GM19043 (cell line): ENCODE results near the gene SFMBT2.

ENCODE experiments used
- ATAC-seq: cut with Tn5 transposase; IDR thresholded peaks from one replicate; pipeline ENCODE4 v1.9.1; 2021; ENCODE audit warnings: low read depth; ENCODE audit not compliant: unreplicated experiment

Gene SFMBT2

DNA sequence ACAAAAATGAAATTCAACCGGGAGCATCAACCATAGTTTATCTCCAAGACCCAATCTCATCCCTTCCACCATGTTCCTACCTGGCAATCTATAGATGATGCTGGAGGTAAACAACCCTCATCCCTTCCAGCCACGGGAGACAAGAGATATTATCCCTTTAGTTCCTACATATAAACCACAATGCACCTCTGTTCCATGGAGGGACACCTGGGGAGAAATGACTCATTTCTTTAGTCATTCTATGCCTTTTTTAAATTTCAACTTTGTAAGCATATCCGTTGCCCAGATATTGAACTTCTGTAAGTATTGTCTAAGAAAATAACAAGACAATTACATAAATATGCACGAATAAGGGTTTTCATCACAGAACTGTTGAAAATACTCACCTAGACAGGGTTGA, 15.5 kb upstream of the SFMBT2 start:
- no peak for ATAC-seq

DNA sequence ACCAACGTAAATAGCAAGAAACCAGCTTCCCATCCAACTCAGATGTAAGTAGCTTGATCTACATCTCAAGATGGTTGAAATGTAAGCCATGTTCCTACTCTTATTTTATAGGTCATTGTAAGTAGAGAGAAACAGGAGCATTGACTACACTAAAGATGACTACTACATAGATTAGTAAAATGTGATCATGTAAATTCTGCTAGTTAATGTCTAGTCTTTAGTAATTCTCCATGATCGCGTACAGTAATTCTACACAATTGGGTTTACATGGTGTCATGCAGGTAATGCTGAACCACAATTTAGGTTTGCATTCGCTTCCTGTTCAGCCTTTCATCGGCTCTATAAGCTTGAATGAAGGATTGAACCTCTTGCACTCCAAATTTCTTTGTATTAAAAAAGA, 14.9 kb upstream of the SFMBT2 start:
- no peak for ATAC-seq

DNA sequence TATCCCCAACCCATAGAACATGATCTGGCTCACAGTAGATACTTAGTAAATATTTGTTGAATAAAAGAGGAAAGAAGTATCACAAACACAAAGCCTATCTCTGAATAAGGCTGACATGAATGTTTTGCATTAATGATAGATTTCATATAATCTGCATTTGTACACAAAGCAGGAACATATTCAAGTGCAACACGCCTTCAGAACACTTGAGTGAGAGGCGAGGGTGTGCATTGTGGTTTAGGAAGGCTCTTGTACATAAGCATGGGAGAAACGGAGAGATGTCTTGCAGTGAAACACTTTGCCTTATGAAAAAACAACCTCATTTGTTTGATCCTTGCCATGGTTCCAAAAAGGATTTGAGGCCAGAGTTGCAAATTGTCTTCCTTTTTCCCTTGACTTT, 14.1 kb upstream of the SFMBT2 start:
- ATAC-seq = no peak

DNA sequence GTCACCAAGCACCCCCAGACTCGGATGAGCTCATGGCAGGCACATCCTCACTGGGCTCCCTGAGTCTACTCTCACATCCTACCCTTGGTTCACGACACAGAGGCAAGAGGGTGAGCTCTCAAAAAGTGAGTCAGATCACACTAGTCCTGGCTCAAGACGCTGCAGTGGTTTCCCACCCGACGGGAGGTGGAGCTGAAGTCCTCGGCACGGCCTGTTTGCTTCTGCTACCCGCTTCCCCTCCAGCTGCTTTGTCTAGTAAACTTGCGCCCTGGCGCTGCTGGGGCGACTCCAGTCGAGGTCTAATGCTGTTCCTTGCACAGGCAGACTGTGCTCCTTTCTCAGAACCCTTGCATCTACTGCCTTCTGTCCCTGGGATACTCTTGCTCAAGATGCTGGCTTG, 13.5 kb upstream of the SFMBT2 start:
- ATAC-seq = no peak

DNA sequence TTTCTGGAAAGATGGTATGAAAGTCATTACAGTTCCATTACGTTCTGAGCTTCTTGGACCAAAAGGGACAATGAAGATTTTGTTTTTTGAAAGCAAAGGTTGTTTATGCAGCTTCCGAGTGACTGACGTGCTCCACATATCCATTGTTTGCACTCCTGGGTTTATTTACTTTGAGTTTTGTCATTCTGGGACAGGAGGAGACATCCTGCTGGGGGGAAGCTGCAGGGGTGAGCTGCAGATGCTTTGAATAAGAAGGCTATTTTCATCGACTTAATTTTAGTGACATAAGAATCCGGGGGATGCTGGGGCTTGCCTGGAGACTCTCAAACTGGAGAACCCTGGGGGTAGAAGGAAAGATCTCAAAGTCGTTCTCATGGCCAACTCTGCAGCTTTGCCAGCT, 12.7 kb upstream of the SFMBT2 start:
- ATAC-seq = no peak

DNA sequence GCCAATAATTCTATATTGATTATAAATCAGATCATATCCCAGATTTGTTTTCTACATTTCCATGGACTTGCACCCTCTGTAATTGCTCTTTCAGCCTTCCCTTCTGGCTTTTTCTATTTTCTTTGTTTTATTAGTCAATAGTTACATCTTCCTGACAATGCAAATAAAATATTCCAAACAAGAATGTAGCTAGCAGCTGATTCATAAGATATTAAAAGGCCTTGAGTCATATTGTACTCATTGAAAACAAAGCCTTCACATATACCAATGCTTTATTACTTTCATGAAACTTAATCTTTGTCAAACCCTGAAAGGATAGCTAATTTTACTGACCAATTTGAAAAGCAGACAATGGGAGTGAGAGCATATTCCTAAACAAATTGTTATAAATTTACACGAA, 10.7 kb upstream of the SFMBT2 start:
- ATAC-seq = no peak

DNA sequence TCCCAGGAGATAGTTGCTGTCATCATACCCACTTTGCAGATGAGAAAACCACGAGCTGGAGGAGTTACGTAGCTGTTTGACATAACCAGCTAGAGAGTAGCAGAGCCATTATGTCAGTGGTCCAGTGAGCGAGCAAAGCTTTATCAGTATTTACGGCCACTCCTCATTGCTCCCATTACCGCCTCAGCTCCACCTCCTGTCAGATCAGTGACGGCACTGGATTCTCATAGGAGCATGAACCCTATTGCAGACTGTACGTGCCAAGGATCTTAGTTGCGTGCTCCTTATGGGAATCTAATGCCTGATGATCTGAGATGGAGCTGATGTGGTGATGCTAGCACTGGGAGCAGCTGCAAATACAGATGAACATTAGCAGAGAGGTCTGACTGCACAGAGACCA, 9.2 kb upstream of the SFMBT2 start:
- no peak for ATAC-seq

DNA sequence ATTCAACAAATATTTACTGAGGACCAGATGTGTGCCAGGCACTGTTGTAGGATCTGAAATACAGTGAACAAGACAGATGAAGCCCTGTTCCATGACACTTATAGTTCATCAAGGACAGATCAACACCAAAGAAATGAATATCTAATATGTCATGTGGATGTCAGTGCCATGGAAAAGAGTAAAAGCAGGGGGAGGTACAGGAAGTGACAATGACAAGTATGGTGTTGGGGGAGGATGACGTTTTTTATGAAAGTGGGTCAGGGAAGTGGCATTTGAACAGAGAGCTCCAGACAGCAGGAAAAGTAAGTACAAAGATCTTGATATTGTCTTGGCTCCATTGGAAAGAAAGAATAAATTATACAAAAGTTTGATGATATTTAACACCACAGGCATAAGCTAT, 7.0 kb upstream of the SFMBT2 start:
- ATAC-seq = no peak

DNA sequence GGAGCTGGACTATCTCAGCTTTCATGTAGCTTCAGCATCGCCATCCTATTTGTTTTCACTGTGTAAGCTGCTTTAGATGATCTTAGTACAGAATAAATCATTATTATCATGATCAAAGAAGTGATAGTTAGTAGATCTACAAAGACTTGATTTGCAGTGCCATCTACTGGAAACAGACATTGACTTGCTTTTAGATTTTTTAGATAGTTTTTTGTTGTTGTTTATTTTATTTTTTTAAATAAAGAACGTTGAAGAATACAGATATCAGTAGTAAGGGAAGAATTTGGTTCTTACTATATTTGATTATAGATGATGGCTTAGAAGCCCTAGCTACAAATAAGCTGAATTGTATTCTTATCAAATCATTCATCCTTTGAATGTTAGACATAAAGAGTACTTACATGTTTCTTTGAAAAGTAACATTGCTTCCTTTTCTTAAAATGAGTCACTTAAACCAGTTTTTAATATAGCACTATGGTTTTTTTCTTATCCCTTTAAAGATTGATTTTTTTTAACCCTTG, 6.3 kb upstream of the SFMBT2 start:
- no peak for ATAC-seq

DNA sequence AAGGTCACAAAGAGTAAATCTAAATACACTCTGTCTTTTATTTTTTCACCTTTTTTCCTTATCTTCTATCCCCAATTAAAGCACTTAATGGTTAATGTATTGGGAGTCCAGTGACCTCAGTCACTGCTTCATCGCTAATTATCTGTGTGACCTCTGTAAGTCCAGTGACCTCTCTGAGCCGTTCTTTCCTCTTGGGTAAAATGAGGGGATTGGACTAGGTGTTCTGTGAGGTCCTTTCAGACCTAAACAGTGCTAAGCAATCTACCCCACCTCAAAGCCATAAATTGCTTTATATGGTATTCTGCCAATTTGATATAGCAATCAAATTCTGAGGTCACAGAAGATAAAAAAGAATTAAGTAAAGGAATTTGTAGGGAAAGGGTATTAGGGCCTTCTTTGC, 3.9 kb upstream of the SFMBT2 start:
- no peak for ATAC-seq

DNA sequence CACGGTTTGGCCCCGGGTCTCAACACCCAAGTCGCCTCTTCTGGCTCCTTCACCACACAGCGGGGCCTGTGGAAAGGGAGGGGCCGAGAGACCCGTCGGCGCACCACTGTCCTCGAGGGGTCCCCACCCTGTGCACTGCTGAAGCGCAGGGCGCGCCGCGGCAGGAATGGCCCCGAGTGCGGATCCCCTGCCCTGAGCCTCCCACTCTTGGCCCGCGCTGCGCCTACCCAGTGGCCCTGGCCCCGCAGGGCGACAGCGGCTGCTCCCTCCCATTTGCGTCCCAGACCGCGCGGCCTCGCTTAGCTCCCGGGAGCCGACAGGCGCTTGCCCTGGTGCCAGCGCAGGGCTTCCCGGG, 2.1 kb upstream of the SFMBT2 start:
- no peak for ATAC-seq

DNA sequence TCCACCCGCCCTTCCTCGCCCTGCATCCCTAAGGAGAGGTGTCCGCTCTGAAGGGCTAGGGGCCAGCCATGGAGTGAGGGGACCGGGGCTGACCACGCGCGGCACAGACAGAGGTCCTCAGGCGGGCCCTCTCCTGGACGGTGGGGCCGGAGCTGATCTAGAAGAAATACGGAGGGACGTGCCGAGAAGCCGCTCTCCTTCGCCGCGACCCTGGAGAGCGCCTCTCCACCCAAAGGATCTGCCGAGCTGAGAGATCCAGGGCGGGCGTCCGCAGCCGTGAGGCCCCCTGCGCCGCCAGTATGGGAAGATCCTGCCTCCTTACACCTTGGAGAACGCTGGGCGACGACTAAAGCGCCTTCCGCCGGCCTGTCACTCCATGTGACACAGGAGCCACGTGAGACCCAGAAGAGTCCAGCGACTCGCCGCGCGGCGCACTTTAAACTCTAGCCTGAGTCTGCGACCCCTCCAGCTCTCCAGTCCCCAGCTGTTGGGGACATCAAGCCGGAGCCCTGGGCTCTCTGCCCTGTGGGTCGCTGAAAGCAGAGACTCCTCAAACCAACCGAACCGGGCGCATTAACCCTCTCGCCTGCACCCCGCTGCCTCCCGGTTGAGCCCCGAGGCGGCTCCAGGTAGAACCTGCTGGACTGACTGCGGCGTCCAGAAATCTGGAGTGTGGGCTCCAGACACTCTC, 1.5 kb upstream of the SFMBT2 start:
- no peak for ATAC-seq

DNA sequence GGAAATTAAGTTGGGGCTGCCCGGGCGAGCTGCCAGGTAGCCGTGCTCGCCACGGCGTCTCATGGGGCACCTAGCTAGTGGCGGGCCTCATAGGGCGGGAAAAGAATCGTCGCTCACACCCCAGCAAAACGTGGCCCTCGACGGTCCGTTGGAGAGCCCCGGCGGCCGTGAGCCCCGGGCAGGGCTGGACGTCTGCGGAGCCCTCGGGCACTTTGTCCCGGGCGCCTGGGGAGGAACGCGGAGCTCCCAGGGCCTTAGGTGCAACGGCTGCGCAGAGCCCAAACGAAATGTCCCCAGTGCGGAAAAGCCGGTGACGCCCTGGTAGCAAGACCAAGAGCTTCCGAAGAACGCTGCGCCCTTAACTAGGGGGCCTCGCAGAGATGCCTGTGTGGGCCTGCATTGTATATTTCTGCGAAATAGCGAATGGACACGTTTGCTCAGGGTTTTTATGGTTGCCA, 866 bp upstream of the SFMBT2 start:
- no peak for ATAC-seq

DNA sequence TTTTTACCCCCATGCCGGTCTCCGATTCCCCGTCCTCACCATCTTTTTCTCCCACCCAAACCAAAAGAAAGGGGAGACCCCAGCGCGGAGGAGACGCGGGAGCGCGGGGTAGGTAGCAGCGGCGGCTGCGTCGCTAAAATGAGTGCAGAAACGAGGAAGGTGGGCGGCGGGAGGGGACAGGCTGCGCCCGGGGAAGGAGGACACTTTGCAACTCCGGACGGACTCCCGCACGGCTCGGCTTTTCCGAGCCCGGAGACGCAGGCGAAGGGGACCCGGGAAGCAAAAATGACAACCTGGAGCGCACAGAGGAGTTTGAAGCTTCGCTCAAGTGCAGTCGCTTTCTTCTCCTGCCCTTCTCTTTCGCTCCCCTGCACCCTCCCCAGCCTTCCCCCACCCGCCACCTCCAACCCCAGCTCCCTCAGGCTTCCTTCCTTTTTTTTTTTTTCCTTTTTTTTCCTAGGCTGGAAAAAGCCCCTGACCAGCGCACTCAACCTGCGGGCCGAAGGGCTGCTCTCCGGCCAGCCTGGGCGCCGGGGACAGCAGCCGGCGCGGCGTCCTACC, 453 bp downstream of the SFMBT2 start:
- ATAC-seq = no peak

DNA sequence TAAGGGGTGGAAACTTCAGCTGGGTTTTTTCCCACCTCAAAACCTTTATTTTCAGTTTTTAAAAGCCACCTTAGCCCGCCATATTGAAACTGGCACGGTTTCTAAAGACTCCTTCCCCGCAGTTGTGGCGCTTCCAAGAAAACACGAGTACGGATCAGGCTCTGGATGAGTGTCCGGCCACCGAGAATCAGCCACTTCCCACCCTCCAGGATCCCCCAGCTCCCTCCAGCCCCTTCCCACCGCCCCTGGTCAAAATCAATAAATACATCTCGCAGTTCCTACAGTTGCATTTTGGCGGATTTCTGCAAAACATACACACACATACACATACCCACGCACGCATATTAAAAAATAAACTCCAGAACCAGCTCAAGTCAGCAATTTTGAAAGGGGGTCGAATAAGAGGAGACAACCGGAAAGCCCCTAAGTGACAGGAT, 1.1 kb downstream of the SFMBT2 start:
- no peak for ATAC-seq

DNA sequence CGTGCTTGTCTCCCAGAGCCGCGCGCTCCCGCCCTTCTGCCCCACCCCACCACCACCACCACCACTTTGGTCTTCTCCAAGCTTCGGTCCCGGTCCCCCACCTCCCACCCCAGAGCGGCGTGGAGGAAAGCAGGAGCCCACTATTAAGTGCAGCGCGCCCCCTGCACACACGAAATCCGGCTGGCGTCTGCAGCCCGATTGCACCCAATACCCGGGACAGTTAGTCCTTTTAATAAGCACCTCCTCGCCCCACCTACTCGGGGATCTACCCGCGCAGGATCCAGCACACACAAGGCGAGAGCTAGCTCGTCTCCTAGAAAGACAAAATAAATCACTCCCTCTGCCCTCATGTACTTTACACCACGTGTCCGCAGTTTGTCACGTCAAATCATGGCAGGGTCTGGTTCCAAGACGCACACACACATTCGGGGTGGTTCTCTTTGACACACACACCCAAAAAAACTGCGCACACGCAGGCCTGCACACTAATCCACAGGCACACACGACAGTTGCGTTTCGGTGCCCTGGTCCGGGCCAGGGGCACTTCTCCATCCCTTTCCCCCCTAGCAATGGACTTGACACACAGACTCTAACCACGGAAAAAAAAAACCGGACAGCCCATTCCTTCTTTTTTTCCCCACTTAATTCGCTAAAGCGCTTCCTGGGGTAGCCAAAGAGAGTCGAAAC, 1.6 kb downstream of the SFMBT2 start:
- peak; percentile 33 for ATAC-seq

DNA sequence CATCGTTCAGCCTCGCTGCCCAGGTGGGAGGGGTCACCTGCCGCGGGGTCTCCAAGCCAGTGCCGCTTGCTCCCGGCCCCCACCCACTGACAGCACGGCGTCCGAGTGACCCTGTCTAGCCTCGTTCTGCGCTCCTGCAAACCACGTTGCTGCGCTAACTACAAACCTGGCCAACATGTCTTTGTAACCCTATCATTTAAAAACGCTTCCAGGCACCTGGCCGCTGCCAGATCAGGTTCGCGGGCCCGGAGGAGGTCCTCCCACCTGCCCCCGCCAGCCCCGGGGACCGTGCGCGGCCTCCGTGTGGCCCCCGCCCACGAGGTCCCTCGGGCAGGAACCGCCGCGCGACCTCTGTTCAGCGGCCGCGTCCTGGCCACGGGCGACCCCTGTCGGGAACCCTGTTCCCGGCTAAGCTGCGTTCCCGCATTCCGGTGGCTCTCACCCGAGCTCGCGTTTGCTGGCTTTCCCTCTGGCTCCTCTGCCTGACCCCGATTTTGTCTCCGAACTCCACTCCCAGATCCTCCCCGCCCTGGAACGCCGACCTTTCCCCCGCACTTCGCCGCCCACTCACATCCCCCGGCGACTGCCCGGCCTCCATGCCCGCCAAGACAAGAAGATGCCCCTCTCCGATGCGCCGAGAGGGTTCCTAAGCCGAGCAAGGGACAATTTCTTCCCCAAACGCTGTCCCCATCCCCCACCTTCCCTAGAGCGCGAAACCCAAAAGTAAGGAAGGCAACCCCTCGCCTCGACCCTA, 2.4 kb downstream of the SFMBT2 start:
- ATAC-seq = no peak

DNA sequence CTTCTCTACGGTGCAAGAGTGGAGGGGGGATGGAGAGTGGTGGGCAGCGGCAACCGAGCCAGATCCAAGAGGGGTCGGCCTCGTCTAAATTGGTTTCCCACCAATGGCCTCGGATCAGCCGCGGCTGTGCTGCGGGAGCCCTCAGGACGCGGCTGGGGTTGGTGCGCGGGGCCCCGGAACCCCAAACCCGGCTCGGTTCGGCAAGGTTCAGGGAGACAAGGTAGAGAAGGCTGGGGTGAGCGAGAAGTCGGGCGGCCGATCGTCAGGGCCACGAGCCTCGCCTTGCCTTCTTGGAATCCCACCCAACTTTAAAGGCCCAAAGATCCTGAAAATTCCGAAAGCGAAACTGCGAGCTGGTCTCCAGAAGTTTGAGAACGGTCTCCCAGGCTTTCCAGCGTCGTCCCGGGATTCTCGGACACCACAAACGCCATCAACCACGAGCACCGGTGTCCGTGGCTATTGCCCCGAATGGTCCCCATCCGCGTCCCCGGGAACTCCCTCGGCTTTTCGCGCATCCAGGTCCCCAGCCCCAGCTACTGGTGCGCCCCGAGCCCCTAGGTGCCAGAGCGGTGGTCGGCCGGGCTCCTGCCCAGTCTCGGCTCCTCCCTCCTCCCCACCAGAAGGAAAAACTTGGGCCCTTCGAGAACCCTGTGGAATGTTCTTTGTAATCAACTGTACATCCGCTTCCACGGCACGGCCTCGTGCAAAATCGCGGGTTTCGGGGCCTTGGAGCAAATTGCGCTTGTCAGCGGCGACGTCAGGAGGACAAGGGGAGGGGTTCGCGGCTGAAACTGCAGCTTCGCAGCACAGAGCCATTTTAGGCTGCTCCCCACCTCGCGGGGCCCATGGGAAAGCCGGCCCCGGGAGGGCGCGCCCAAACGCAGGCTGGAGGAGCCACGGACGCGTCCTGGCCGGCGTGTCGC, 3.2 kb downstream of the SFMBT2 start:
- no peak for ATAC-seq

DNA sequence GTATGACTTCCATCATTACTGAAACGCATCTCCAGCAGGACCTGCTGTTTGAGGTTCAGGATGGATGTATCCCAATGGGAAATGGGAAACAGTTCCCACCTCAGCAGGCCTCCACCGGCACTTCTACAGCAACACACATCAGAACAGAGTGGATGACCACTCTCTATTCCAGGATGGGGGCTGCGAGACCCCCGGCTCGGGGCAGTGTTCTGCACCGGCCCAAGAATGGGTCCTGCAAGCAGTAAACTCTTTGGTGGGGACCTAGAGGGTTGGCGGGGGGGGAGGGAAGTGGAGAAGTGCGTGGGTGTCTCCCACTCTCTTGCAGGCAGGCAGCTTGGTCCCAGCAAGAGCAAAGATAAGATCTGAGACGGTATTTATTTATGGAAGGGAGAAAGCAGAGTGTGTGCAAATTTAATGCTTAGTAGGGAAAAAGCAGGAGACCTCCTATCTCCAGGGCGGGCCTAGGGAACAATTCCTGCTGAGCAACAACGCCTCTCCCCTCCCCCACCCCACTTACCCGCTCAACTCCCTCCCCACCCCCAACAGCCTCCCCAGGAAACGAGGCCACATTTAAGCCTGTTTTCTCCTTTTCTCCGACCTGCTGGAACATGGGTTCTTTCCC, 4.0 kb downstream of the SFMBT2 start:
- no peak for ATAC-seq

DNA sequence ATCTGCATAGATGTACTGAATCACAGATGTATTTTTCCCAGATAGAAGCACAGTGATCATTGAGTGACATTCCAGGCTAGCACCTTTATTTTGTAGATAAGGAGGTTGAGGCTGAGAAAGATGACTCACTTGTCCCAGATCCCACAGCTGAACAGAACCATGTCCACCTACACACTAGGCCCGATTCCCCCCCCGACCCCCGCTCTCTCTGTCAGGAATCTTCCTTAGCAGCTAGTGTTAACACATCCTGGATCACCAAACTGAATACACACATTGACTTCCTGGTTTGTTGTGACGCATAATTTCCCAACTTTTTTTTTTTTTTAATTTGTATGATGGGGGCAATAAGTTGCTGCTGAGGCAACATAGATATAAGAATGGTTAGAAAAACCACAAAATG, 5.2 kb downstream of the SFMBT2 start:
- no peak for ATAC-seq
